HG02642 (cell line): ENCODE data around the gene KRT20.
A peak's percentile ranks its signal among the peaks of the same experiment; 100 is the strongest.
"Not testable (repeated sequence)": the region's sequence is repeated elsewhere in the genome, so short reads cannot be mapped to it uniquely, and the experiment has no call there.

ENCODE experiments used
- ATAC-seq: cut with Tn5 transposase; IDR thresholded peaks from one replicate; pipeline ENCODE4 v1.9.1; 2021; ENCODE audit warnings: mild to moderate bottlenecking; ENCODE audit not compliant: unreplicated experiment, poor library complexity

Gene KRT20

GRCh38 chr17:40884708-40885512 is at the start of gene KRT20:
KRT20 (minus strand) TSS chr17:40885242; CDS start chr17:40885185, 57 bp downstream.
- no peak for ATAC-seq

GRCh38 chr17:40932608-40933007 is 47.6 kb upstream of the KRT20 start:
- ATAC-seq, result no peak

- no peak for ATAC-seq
Observed at GRCh38 chr17:40931311-40931710, 46.3 kb upstream of the KRT20 start.

GRCh38 chr17:40926341-40926740 is 41.3 kb upstream of the KRT20 start:
- ATAC-seq, result no peak

GRCh38 chr17:40922239-40922638 is 37.2 kb upstream of the KRT20 start:
- no peak for ATAC-seq

GRCh38 chr17:40921026-40921425 is 36.0 kb upstream of the KRT20 start:
- no peak for ATAC-seq

GRCh38 chr17:40917116-40917515 is 32.1 kb upstream of the KRT20 start:
- not testable (repeated sequence) for ATAC-seq

GRCh38 chr17:40916366-40916765 is 31.3 kb upstream of the KRT20 start:
- no peak for ATAC-seq

GRCh38 chr17:40915721-40916256 is 30.7 kb upstream of the KRT20 start:
- ATAC-seq, result peak; percentile 41

GRCh38 chr17:40915199-40915661 is 30.2 kb upstream of the KRT20 start:
- ATAC-seq, result no peak

- ATAC-seq, result no peak
Observed at GRCh38 chr17:40914075-40914855, 29.2 kb upstream of the KRT20 start.

- ATAC-seq, result no peak
Observed at GRCh38 chr17:40912486-40913210, 27.6 kb upstream of the KRT20 start.

GRCh38 chr17:40910441-40910841 is 25.4 kb upstream of the KRT20 start:
- ATAC-seq, result no peak

GRCh38 chr17:40909755-40910154 is 24.7 kb upstream of the KRT20 start:
- ATAC-seq, result no peak

- ATAC-seq, result no peak
Observed at GRCh38 chr17:40909351-40909750, 24.3 kb upstream of the KRT20 start.

- ATAC-seq, result no peak
Observed at GRCh38 chr17:40906613-40907012, 21.6 kb upstream of the KRT20 start.

GRCh38 chr17:40905370-40905769 is 20.3 kb upstream of the KRT20 start:
- ATAC-seq, result no peak

GRCh38 chr17:40903129-40903847 is 18.2 kb upstream of the KRT20 start:
- no peak for ATAC-seq

GRCh38 chr17:40902498-40902897 is 17.5 kb upstream of the KRT20 start:
- no peak for ATAC-seq

GRCh38 chr17:40901981-40902474 is 17.0 kb upstream of the KRT20 start:
- ATAC-seq, result no peak
